GM19452 (cell line): ENCODE data around the gene SLC39A11.
"Not testable (repeated sequence)": the region's sequence is repeated elsewhere in the genome, so short reads cannot be mapped to it uniquely, and the experiment has no call there.

Experiments
- ATAC-seq: cut with Tn5 transposase; IDR thresholded peaks from one replicate; pipeline ENCODE4 v1.9.1; 2021; ENCODE audit not compliant: unreplicated experiment

SLC39A11 gene

DNA sequence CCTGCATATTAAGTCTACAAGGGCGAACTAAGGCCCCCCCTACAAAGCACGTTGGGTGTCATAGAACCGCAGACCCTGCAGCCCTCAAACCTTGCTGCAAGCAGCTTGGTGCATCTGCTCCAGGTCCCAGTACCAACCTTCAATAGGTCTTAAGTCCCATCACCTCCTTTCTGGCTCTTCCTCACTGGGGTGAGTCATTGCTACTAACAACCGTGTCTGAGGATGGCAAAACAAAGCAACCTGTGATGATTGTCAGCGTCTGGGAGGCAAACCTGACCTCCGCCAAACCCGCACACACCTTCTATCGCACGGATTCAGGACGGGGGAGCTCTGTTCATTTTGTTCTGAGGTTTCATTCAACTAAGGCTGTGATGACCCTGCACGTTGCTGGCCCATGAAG is 138.9 kb downstream of the SLC39A11 start:
- ATAC-seq = no peak

DNA sequence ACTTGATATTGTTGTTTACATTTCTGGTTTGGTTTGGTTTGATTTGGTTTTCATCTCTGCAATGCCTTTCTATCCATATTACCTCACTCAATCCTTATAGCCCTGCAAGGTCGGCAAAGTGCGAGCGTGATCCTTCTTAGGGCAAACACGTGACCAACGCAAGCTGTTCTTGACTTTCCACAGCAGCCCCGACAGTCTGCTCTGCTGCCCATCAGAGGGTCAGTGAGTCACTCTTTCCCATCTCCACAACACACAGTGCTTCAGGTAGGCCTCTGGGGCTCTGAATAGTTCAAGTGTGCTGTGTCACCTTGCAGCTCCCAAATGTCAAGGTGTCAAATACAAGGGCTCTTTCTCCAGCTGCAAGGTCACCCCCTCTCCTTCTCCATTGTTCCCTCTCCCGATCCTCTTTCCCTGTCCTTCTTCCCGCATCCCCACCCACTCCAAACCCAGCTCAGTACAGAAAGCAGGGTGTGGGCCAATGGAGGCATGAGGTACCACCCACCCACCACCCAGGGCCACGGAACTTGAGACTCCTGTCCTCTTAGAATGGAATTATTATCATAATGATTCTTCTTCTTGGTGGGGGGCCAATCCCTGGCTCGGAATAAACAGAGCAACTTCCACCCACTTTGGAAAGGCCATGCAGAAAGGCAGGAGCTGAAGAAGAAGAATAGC is 139.7 kb downstream of the SLC39A11 start:
- ATAC-seq = no peak

DNA sequence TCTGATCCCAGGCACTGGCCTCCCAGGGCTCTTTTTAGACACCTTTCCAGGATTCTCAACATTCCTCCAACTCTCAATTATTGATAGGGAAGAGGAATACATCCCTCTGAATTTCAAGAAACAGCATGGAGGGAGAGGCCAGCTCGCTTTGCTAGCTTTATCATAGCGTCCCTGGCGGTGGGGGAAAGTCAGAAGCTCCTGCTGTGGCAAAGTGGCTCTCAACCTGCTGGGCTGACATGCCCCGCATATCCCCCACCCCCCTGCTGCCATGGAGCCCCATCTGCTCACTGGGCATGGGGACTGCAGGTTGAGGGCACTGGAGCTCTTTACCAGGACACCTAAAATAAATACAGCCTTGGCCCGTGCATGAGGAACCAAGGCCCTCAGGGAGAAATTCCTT is 140.3 kb downstream of the SLC39A11 start:
- no peak for ATAC-seq

DNA sequence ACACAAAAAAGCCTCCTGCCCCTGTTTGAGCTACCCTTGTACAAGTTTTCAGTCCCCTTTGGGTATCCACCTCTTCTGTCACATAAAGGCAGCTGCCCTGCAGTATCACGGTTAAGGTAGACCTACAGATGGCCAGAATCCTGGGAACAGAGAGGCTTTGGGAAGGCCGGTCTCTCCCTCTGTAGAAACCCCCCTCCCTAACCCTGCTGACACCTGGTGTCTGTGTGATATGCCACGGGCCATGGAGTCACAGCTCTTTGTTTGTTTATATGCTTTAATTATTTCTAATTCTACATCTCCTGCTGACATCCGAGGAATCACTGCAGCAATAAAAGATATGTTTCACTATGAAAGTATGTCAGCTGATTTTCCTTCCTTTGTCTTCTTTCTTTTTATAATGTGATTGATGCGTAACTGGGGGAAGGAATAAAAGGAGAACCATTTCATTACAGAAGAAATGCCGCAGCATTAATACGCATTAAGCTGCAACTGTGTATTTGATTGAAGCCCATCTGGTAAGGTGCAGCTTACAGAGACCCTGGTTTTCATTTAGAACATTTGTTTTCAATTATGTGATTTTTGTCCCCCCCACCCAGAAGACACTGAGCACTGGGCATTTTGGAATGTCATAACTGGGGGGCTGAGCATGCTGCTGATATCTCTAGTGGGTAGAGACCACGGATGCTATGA is 142.1 kb downstream of the SLC39A11 start:
- no peak for ATAC-seq

DNA sequence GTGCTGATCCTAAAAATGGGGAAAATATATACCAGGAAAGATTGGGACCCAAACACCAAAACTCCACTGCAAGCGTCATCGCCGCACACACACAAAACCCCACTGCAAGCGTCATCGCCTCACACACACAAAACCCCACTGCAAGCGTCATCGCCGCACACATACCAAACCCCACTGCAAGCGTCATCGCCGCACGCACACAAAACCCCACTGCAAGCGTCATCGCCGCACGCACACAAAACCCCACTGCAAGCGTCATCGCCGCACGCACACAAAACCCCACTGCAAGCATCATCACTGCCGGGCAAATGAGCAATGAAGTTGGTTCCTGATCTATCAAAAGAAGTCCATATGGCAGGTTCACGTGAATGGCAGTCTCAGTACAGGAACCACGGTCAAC is 144.4 kb downstream of the SLC39A11 start:
- no peak for ATAC-seq

DNA sequence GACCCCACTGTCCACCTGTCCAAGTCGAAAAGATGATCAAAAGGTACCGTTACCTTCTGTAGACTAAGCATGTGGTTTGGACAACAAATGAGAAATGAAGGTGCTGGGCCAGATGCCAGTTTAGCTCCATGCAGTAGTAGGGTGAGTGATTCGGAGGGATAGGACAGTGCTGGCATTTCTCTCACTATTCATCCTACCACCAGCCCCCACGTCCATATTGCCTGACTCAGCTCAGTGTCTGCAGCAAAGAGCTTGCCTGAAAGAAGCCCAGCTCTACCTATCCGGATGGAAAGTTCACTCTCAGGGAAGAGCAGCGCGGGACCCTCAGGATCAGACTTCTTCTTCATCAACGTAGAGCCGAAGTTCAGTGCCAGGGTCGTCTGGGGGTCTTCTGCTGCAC is 145.0 kb downstream of the SLC39A11 start:
- ATAC-seq = no peak

DNA sequence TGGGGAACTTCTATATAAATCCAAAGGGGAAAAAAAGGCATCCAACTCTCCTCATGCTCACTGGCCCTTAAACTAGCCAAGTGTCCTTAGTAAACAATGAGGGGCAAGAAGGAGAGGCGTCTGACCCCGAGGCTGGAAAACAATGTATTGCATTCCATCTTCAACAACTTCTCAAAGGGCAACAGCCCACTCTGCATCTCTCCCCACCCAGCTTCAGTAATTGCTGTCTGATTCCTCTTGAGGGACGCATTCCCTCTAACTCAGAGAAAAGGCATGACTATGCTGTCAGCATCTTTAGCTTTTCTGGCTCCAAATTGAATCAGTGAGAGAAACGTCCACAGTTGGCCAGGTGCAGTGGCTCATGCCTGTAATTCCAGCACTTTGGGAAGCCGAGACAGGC is 145.8 kb downstream of the SLC39A11 start:
- ATAC-seq = no peak

DNA sequence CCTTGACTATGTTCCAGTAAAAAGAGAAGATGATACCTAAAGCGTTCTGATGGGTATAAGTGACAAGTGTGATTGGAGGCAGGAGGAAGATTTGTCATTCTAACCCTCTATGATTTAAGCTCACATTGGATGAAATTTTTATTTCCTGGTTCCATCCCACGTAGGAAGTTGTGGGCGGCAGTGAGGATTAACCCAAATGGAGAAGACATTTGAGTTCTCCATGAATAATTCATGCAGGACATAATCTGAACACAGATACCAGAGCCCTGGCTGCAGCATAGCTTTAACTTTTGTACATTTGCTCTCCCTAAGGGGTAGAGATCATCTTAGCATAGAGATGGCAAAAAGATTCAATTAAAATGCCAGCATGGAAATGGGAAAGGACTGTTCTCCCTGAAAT is 146.3 kb downstream of the SLC39A11 start:
- ATAC-seq = no peak

DNA sequence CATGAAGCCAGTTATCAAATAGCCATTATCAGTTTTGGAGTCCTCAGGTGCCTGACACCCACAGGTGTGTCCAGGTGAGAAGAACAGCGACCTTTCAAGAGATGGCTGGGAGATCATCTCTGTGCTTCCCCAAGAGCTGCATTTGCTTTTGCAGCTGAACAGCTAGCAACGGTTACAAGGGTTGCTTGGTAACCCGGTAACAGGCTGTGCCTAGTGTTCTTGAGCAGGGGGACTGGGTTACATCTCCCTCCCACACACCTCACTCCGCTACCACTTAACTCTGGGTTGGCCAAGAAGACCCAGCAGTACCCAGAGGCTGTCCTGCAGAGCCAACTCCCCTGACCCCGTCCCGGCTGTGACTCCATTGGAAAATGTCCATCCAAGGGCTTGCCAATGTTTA is 147.0 kb downstream of the SLC39A11 start:
- no peak for ATAC-seq

DNA sequence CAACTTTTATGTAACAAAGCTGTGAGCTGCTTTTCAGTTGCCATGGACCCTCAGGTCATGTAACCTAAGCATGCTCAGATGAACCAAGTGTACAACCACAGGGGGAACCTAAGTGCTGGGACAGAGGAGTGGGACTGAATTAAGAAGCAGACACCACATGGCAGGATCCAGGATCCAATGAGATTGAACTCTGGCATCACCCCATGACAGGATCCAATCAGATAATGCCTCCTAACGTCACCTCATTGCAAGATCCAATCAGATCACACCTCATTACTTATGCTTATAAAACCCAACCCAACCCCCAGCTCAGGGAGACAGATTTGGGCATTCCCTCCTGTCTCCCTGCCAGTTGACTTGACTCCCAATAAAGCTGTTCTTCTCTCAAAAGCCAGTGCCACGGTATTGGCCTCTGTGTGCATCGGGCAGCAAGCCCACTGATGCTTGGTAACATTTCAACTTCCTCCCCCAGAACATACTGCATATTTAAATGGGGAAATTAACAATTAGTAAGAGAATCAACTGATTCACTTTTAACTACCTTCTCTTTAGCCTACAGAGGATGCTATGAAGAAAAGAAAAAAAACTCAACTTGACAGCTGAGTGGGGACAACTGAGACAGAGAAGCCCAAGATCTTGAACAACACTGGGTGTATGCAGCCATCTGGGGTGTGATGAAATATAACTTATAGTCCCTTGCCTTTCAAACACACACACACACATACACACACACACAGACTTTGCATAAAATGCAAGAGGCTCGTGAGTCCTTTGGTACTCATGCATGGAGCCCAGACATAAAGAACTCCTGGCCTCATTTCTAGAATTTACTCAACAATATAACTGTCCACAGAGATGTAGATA is 148.4 kb downstream of the SLC39A11 start:
- ATAC-seq = no peak

DNA sequence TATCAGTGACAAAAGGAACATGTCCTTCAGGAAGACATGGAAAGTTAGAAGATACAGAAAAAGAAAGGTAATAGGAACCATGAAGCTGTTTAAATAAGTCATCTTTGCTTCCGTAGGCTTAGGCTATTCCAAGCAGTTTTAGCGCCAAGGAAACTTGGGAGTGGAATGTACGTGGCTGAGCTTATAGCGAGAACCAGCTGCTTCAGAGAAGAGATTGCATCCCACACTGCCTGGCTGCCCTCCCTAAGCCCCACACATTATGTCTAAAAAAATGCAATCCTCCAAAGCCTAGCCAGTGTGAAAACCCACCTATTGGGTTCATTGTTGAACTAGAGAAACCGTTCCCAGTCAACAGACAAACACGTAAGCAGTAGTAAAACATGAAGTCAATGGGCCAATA is 149.9 kb downstream of the SLC39A11 start:
- ATAC-seq = no peak

DNA sequence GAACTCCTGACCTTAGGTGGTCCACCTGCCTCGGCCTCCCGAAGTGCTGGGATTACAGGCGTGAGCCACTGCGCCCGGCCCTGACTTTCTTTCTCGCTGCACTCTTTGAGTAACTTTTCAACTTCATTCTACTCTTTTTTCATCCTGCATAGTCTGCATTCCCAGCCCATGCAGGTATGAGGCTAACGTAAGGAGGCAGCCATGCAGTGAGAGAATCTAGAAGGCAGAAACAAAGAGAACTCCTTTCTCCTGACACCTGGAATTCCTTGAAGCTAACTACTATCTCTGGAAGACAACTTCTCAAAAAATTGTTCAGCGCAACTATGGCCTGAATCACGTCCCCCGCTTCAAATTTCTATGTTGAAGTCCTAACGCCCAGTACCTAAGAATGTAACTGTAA is 152.0 kb downstream of the SLC39A11 start:
- ATAC-seq = no peak

DNA sequence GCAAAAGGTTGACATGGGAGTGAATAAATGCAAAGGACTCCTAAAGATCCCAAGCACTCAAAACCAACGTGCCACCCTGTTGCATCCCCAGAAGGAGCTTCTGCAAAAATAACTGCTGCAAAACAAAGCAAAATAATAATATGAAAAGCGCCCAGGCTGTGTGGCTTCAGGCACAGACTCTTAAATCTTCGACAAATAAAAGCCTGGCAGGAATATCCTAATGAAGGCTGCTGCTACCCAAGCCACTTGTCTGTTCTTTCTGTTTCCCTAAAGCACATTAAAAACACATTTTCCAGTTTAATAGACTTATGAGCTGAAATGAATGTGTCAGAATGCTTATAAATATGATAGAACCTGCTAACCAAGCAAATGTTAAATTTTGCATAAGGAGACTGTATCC is 154.0 kb downstream of the SLC39A11 start:
- ATAC-seq = no peak

DNA sequence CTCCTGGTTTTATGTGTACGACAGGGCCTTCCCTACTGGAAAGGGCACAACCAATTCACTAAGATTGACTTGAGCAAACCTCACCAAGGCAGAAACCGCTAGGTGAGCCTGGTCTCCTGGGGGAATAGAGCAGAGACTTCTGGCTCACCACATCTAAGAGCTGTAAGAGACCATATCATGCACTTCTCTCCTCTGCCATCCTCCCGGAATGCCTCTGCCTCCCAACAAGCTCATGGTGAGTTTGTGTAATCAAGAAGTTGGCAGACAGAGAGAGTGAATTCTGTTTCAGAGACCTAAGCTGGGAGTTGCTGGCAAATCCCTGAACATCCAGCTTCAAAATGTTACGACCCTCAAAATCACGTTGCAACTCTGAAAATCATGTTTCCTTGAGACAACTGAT is 154.8 kb downstream of the SLC39A11 start:
- ATAC-seq = no peak

DNA sequence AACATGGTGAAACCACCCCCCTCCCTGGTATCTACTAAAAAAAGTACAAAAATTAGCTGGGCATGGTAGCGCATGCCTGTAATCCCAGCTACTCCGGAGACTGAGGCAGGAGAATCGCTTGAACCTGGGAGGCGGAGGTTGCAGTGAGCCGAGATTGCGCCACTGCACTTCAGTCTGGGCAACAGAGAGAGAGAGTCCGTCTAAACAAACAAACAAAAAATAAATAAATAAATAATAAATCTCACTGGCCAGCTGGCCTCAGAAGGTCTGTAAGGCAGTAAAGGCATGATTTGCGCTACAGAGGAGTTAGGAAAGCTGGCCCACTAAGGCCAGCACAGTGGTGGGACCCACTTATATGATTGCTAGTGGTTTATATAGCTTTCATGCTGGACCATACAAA is 155.2 kb downstream of the SLC39A11 start:
- ATAC-seq = not testable (repeated sequence)

DNA sequence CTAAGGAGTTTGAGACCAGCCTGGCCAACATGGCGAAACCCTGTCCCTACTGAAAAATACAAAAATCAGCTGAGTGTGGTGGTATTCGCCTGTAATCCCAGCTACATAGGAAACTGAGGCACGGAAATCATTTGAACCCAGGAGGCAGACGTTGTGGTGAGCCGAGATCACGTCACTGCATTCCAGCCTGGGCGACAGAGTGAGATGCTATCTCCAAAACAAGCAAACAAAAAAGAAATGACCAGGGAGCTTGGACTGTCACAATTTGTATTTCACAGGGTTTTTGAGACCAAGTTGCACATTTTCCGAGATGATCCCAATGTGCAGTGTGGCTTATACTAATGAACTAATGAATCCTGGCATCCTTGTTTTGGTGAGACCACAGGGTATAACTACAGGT is 156.5 kb downstream of the SLC39A11 start:
- ATAC-seq = no peak

DNA sequence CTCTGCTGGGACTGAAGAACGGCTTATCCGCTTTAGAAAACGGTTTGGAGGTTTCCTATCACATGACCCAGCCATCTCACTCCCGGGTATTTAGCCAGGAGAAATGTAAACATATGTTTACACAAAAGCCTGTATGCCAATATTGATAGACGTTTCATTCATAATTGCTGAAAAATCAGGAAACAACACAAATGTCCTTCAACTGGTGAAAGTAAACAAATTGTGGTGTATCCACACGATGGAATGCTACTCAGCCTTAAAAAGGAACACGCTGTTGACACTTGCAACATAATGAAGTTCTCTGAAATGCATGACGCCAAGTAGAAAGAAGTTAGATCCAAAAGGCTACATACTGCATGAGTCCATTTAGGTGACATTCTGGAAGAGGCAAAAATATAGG is 157.6 kb downstream of the SLC39A11 start:
- no peak for ATAC-seq

DNA sequence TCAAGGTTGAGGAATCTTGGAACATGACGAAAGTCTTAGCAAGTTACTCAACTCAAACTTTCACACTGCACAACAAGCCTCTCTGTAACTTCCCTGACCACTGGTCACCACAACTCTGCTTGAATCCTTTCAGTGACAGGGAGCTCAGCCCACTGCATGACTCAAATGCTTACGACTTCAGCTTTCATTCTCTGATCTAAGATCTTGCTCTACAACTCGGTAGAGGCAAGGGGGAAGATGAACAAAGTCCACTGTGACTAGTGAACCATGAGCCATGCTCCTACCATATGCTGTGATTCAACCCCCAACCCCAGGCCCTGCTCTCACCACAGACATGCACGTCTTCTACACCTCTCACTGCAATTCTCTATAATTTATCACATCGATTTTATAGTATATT is 160.9 kb downstream of the SLC39A11 start:
- no peak for ATAC-seq

DNA sequence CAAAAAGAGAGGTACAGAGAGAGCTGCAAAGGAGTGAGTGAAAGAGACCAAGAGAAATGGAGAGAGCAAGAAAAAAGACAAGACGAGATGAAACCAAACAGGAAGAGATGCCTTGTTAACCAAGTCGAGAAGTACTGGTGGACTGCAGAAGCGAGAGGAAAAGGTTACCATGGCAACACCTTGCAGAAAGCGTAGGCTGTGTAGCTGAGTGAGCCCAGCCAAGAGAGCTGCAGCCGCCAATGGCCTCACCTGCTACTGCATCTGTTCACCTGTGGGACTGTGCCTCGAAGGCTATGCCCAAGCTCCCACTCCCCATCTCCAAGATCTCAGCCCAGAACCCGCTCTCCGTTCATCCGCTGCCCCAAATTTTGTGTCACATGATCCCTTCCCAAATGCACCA is 161.3 kb downstream of the SLC39A11 start:
- no peak for ATAC-seq

DNA sequence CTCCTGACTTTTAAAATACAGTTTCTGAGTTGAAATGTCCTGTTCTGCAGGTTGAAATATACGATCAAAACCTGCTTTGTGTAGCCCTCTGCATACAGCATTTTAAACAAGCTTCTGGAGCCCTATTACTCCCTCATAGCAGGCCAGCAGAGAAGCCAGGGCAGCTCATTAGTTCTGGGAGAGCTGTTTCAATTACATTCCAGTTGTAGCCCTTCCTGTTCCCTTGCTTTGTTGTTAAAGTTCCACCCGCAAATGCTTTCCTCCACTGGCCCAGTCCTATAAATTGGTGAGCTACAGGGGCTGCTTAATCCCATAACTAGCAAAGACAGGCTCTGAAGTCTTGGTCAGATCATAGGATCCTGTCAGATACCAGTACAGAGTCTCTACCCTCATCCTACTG is 162.5 kb downstream of the SLC39A11 start:
- ATAC-seq = no peak

DNA sequence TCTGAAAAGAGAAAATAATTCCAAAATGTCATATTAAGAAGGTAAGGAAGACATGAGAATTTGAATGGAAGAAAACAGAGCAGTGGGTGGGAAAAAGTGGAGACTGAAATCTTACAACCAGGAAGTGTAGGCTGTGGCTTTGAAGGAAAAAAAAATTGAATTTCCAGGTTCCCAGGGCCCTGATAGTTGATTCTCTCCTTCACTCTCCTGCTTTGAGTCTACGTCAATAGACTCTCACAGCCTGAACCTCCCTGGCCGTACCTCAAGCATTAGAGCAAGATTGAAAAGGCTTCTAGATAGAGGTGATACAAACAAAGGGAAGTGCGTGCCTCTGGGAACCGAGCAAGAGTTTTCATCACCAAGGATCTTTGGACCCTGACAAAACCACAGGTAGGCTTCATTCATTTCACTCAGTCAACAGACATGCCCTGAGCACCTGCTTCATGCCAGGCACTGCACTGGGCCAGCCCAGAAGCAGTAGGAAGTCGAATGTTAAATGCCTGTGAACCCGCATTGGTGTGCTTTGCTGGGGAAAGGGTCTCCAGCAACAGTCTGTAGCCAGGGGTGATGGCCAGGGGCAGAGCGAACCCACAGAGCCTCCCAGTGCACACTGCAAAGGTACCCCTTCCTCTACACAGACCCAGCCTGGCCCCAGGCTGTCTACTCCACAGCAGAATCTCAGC is 163.9 kb downstream of the SLC39A11 start:
- ATAC-seq = no peak
